Measurements from ENCODE around the gene ADPRH. TPM values are rescaled to one million over a fixed set of nuclear protein-coding genes. Genes with fewer than 3 reads are reported as not detected.
"Not testable (repeated sequence)": the region's sequence is repeated elsewhere in the genome, so short reads cannot be mapped to it uniquely, and the experiment has no call there.

ADPRH gene
- total RNA-seq, 1 donor from 2014 or later: 12.2 TPM

DNA sequence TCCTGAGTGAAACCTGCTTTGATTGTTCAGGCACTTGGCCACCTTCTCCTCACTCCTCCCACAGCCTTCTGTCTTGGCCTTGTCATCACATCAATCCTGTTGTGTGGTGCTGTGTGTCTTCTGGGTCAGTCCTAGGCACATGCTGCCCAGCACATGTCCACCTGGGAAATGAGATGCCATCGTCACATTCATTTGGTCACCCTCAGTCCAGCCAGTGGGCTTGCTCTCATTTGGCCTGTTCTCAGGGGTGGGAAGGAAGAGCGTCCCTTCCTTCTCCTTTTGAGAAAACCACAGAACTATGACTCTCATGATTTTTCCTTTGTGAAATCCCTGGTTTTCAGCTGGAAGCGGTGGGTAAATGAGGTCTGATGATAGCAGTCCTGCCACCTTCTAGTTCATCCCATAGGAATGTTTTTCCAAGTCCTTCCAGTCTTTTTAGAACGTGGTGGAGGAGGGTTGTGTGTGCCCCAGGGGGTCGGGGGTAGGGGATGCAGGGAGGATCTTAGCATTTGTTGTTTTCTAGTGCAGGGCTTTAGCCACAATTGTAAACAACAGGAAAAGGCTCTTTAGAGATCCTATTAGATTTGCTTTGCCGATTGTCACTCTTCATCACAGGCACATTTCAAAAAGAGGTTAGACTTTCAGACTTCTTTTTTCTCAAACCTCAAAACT is 9.9 kb downstream of the ADPRH start:
- DNase-seq (no peak), ATAC-seq (ENCODE audit: poor library complexity) (peak; percentile 27)
- intact Hi-C loops (cut with DNase I): no loop called here

DNA sequence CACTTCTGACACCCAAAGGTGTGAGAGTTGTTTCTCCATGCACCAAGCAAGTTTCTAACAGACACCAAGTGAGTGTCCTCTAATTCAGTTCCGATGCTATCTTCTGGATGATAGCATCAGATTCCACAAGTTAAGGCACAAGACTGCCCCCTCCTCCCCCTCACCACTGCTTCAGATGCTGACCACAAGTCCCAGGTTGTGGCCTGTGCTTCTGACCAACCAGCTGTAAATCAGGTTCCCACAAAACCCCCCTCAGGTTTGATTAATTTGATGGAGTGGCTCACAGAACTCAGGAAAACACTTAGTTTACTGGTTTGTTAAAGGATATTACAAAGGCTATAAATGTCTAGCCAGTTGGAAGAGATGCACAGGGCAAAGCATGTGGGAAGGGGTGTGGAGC is 11.4 kb downstream of the ADPRH start:
- intact Hi-C loops (cut with DNase I): no loop called here

DNA sequence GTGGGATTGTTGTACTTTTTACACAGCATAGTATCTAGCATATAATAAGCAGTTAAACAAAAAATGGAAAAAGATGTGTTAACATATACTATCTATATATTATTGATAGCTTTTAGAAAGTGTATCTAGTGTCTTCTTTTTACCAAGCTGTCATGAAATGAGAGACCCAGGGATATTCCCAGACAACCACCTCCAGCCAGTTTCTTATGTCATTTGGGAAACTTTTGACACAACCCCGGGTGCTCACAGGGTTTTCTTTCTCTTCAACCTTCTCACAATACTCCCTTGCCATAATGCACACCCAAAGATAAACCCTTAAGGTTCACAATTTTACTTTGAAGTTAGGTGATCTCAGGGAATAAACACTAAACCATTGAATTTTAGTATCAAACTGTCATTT is 13.6 kb downstream of the ADPRH start:
- no peak for ATAC-seq (ENCODE audit: poor library complexity)
- DNase-seq: no peak
- intact Hi-C loops (cut with DNase I): no loop called here

More for the DNA sequence above, 11.4 kb downstream of the ADPRH start:
- DNase-seq (no peak), ATAC-seq (ENCODE audit: poor library complexity) (no peak)

DNA sequence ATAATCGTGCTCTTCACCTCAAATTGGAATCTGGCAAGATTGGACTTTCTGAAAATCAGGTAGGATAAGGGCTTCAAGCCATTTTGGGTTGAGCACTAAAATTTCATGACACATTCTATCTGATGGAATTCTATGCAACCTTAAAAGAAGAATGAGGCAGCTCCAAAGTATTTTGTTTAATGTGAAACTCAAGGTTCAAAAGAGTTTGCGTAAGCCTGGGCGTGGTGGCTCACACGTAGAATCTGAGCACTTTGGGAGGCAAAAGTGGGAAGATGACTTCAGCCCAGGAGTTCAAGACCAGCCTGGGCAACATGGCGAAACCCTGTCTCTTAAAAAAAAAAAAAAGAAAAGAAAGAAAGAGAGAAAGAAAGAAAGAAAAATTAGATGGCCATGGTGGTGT is 14.8 kb downstream of the ADPRH start:
- intact Hi-C loops (cut with DNase I): no loop called here
- DNase-seq (no peak), ATAC-seq (ENCODE audit: poor library complexity) (no peak)

DNA sequence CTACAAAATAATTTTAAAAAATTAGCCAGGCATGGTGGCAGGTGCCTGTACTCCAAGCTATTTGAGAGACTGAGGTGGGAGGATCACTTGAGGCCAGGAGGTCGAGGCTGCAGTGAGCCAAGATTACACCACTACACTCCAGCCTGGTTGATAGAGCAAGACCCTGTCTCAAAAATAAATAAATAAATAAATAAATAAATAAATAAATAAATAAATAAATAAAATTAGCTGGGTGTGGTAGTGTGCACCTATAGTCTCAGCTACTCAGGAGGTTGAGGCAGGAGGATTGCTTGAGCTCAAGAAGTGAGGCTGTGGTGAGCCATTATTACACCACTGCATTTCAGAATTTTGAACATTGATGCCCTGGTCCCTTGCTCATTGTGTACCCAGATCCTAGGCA is 15.6 kb downstream of the ADPRH start:
- not testable (repeated sequence) for ATAC-seq (ENCODE audit: poor library complexity); DNase-seq
- intact Hi-C loops (cut with DNase I): loop anchor here (5.0 kb wide), 1 partner anchor 82 kb away; the partner anchor contains the start of gene COX17

DNA sequence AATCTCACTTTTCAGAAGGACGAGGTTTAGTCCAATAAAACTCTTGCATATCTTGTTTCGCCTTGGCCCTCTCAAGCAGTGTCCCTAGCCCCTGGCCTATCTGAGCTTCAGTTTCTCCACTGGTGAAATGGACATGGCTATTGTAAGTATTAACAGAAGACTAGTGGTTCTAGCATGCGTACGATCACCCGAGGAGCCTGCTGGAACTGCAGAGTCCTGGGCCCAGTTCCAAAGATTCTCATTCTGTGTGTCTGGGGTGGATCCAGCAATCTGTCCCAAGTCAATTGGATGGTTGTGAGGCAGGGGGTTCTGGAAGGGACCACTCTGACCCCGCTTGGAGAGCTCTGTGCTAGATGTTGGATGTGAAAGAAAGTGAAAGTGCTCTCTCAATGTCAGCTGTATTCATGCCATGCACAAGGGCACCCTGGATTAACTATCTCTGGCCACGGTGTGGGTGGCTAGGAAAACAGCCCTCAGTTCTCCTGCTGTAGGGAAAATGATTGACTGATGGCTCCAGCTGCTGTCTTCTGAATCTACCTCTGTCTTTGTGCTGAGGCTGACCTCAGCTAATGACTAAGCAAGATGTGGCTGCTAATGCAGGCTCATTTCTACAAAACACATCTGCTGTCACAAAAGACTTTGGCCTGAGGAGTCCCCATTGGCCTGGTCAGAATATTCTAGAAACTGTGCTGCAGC is 16.5 kb downstream of the ADPRH start:
- intact Hi-C loops (cut with DNase I): loop anchor here (5.0 kb wide), 1 partner anchor 82 kb away; the partner anchor contains the start of gene COX17
- DNase-seq (no peak), ATAC-seq (ENCODE audit: poor library complexity) (peak; percentile 63)

DNA sequence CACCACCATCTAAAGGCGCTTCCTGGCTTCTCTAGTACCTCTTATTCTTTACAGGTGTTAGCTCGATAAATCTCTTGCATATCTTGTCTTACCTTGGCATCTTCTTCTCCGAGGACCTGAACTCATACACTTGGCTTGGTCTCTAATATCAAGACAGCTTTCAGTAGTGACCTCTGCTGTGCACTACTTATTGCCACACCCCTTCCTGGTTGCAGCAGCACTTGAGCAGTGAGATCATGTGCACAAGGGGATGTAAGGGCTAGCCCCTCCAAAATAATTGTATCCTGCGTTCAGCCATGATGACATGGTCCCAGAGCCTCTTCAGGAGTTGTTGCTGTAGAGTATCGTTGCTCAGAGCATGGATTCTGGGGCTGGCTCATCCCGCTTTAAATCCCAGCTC is 17.1 kb downstream of the ADPRH start:
- ATAC-seq (ENCODE audit: poor library complexity) (no peak), DNase-seq (no peak)
- intact Hi-C loops (cut with DNase I): loop anchor here (5.0 kb wide), 1 partner anchor 81 kb away; the partner anchor contains the start of gene COX17

DNA sequence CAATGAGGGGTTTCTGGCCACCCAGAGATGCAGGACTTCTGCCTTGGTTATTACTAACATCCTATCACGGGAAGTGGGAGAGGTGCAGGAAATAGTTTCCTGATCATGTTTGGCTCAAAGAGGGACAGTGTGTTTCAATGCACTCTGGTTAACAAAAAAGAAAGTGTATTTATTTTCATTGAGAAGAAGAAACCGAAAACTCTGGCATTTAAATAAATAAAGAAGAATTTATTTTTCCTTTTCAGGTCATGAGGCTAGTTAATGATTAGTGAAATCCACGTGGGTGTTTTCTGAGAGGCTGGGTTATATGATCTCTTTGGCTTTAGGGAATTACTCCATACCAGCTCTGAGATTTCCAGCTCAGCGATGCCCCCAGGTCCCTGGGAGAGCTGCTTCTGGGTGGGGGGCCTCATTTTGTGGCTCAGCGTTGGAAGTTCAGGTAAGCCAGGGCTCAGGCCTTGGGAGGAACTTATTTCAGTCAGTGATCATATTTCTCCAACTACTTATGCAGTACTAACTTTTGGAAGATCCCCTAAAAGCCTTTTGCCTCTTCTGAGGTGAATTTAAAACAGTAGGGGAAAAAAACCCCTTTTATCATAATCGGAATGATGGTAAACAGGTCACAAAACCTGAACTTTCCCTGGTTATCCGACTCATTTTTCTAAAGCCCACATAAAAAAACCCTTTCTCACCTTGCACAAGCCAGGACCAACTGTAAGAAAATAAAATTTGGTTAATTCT is 18.4 kb downstream of the ADPRH start, which contains the start of gene PLA1A:
PLA1A (plus strand) TSS at position 338 of the 741 bp plus-strand sequence; CDS start at position 367, 29 bp downstream.
- ATAC-seq (ENCODE audit: poor library complexity): no peak
- no peak for DNase-seq
- intact Hi-C loops (cut with DNase I): loop anchor here (5.0 kb wide), 1 partner anchor 80 kb away; the partner anchor contains the start of gene COX17

DNA sequence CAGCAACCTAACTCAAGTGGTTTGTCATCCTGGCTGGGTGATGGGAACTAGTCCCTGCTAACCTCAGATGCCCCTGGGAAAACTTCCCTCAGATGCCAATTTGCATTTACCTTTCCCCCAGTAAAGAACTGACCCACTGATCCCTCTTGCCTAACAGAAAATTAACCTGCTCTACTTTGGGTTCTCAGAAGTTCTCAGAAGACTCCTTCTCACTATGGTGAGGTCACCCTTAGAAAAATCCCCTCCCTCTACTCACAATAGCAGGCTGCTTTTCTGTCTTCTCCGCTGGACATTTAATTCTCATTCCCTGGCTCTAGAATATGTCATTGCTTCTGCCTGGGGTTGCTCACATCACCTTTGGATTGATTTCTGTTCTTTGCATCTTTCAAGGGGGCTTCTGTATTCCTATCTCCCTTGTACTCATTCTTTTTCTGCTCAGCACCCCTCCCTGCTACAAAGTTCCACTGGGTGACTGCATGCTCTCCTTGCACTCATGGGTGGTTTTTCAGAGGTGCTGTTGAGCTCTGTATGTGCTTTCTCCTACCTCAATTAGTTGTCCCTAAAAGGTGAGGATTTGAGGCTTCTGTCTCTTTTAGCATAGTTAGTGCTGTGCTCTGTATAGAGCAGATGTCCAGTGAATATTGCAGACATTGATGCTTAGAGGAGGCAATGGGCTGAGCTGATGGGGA is 19.3 kb downstream of the ADPRH start:
- no peak for DNase-seq
- intact Hi-C loops (cut with DNase I): loop anchor here (5.0 kb wide), 1 partner anchor 79 kb away; the partner anchor contains the start of gene COX17
- peak; percentile 41 for ATAC-seq (ENCODE audit: poor library complexity)

DNA sequence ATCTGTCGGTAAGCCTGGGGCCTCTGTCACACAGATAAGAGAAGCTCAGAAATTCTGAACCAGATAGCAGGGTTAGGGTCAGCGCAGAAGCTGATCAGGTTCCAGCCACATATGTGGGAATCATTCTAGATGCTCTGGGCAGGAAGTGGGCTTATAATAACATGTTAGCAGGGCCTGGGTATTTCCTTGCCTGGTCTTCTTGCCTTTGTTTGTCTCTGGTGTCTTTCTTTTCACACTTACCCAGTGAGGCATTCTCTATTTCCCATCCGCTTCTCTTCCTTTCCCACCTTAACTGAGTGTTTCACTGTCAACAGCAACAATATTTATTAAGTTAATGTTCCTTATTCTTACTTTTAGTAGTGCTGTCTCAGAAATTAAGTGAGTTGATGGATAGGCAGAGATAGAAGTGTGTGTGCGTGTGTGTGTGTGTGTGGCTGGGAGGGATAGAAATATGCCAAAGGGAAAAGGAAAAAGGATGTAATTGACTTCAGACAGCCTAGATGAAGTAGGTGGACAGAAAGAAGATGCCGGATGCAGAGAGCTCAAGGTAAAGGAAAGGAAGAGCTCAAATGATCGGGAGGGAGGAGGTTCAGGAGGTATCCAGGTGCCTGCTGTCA is 20.4 kb downstream of the ADPRH start:
- ATAC-seq (ENCODE audit: poor library complexity) (no peak), DNase-seq (no peak)
- intact Hi-C loops (cut with DNase I): loop anchor here (5.0 kb wide), 2 partner anchors 38 to 78 kb away; partner anchors contain the start of gene COX17

DNA sequence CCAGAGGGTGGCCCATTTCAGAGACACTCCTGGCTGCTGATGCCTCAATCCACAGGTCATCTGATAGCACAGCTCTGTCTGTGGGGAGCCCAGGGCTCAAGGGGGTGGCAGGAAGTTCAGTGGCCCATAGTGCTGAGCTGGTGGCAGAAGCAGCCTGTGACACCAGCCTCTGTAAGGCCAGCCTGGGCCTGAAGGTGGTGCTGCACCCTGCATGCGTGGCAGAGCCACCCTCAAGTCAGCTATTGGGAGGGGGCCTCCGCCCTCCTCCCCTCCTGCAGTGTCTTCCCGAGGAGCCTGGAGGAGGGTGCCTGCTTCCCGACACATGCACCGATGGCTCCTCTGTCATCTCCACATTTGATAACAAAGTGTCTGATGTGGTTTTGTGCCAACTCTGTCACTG is 21.4 kb downstream of the ADPRH start:
- ATAC-seq (ENCODE audit: poor library complexity) (peak; percentile 71), DNase-seq (peak; percentile 53)
- intact Hi-C loops (cut with DNase I): loop anchor here (5.0 kb wide), 1 partner anchor 37 kb away; no protein-coding TSS in a partner anchor

DNA sequence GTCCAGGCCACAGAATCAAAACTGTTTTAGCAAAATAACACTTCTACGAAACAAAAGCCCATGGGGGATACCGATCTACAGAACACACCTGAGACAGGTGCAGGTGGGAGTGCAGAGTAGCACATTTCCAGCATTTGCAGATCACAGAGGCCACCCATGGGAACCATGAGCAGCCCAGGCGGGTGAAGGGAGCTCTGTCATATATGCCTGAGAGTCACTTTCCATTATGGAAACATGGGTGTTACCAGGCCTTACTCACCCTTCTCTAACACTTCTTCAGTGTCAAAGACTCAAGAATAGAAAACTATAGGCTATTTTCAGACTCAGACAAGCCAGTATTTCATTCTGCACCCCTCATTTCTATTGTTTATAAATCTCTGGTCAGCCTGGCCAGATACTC is 21.9 kb downstream of the ADPRH start:
- intact Hi-C loops (cut with DNase I): loop anchor here (5.0 kb wide), 1 partner anchor 36 kb away; no protein-coding TSS in a partner anchor
- ATAC-seq (ENCODE audit: poor library complexity): peak; percentile 17
- DNase-seq: no peak

DNA sequence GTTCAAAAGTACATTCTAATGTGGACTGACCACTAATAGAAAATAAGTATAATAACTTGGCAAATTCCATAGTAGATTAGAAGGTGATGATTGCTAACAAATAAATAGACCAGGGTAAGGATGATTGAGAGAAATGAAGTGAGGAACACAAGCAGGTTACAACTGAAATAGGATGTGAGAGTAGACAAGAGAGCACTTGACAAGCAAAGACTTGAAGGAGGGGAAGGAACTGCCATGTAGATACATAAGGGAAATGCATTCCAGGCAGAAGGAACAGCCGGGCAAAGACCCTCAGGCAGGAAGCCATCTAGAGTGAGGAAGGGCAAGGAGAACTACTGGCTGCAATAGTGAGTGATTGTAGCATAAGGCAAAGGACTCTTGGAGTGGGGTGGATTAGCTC is 23.4 kb downstream of the ADPRH start:
- ATAC-seq (ENCODE audit: poor library complexity) (no peak), DNase-seq (no peak)
- intact Hi-C loops (cut with DNase I): loop anchor here (5.0 kb wide), 1 partner anchor 35 kb away; no protein-coding TSS in a partner anchor

DNA sequence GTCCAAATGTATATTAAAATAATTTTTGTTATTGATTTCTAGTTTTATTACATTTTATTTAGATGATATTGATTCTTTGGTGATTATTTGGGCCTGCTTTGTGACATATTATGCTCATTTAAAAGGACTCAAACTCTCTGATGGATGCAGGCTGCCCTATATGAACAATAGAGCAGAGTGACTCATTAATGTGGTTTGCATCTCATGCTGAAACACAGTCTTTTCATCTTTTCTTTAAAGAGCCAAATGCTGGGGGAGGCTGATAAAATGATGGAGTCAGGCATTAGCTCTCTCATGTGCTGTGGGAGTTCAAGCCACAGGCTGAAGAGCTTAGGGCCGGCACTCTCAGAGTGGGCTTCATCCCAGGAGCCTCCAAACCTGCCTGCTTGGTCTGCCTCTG is 25.6 kb downstream of the ADPRH start:
- DNase-seq: no peak
- intact Hi-C loops (cut with DNase I): loop anchor here (5.0 kb wide), 1 partner anchor 32 kb away; no protein-coding TSS in a partner anchor
- no peak for ATAC-seq (ENCODE audit: poor library complexity)

DNA sequence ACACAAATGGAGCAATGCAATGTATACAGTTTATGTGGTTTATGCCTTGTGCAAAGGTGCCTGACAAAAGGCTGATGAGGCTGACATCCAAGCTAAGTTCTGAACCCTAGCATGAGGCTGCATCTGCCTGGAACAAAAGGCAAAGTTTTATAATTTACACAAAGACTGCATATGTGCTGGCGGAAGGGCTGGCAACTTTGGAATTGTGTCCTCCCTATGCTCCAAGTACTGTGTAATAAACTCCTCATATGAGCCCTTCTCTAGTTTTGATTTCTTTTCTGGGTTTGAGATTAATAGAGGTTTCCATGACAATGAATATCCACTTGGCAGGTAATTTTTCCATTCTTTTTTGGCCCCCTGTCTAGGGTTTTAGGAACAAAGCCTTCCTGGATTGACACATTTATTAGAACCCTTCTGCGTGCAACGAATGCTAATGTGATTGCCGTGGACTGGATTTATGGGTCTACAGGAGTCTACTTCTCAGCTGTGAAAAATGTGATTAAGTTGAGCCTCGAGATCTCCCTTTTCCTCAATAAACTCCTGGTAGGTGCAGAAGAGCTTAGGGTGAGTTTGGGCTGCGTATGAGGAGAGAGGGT is 29.2 kb downstream of the ADPRH start:
- ATAC-seq (ENCODE audit: poor library complexity): no peak
- DNase-seq: no peak
- intact Hi-C loops (cut with DNase I): no loop called here

DNA sequence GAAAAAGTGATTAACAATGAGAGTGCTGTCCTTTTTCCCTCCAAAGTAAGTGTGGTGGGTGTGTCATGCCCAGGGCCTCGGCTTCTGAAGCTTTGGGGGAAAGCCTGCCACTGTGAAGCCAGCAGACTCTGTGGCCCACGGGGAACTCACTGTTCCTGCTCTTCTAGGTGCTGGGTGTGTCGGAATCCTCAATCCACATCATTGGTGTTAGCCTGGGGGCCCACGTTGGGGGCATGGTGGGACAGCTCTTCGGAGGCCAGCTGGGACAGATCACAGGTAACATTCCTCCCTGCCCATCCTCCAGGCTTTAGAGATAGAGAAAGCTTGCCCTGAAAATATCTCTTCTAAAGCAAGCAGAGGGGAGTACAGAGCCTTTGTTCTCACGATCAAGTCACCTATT is 30.0 kb downstream of the ADPRH start:
- ATAC-seq (ENCODE audit: poor library complexity) (no peak), DNase-seq (no peak)
- intact Hi-C loops (cut with DNase I): no loop called here

DNA sequence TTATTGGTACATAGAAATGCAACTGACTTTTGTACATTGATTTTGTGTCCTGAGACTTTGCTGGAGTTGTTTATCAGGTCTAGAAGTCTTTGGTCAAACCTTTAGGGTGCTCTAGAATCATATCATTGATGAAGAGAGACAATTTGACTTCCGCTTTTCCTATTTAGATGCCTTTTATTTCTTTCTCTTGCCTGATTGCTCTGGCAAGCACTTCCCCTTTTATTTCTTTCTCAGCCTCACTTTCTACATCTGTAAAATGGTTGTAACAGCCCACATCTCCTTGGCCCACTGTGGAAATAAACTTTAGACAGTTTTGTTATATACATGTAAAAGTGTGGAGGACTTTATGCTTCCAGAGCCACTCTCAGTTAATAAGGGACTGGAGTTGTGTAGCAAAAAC is 32.4 kb downstream of the ADPRH start:
- no peak for ATAC-seq (ENCODE audit: poor library complexity)
- no peak for DNase-seq
- intact Hi-C loops (cut with DNase I): no loop called here

DNA sequence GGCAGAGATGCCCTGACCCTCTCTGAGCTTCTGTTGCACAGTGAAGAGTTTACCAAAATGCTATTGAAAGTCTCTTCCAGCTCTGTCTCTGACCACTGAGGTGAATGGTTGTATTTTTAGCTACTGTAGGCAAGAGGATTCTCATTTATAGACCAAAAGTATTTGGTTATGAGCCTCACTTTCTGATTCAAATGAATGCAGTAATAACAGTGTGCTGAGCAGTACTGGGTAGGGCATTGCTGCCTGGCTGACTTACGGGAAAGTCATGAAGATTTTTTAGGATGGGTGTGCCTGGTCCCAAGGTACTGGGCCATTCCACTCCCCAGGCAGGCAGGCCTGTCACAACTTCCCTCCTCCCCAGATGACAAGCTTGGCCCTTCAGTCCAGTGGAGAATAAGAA is 33.9 kb downstream of the ADPRH start:
- DNase-seq (no peak), ATAC-seq (ENCODE audit: poor library complexity) (no peak)
- intact Hi-C loops (cut with DNase I): no loop called here

Measured in Right ventricle myocardium superior (tissue), 1 donor.